HUES48 (cell line): Measurements from ENCODE around the gene UBAC1.

Experiments used
- H3K27ac ChIP-seq: one replicate; pipeline ENCODE4 v1.7.0; 2013; ENCODE audit warnings: low read depth, low read length, inconsistent platforms
- H3K27me3 ChIP-seq: 2 replicates; pipeline ENCODE4 v1.6.1; 2013; ENCODE audit warnings: mild to moderate bottlenecking, low read length; ENCODE audit not compliant: control insufficient read depth, insufficient read depth
- H3K36me3 ChIP-seq: 2 replicates; pipeline ENCODE4 v1.6.1; 2013; ENCODE audit warnings: low read length; ENCODE audit not compliant: control insufficient read depth, insufficient read depth
- H3K4me1 ChIP-seq: 2 replicates; pipeline ENCODE4 v1.6.1; 2013; ENCODE audit warnings: mild to moderate bottlenecking, low read length; ENCODE audit not compliant: control insufficient read depth, insufficient read depth
- H3K4me3 ChIP-seq: 2 replicates; pipeline ENCODE4 v1.5.1; 2013; ENCODE audit warnings: mild to moderate bottlenecking, low read depth, low read length
- H3K9ac ChIP-seq: 2 replicates; pipeline ENCODE4 v1.6.1; 2013; ENCODE audit warnings: mild to moderate bottlenecking, low read depth, low read length, moderate library complexity
- H3K9me3 ChIP-seq: 2 replicates; pipeline ENCODE4 v1.6.1; 2013; ENCODE audit warnings: low read length; ENCODE audit not compliant: control insufficient read depth, insufficient read depth

Gene UBAC1

DNA sequence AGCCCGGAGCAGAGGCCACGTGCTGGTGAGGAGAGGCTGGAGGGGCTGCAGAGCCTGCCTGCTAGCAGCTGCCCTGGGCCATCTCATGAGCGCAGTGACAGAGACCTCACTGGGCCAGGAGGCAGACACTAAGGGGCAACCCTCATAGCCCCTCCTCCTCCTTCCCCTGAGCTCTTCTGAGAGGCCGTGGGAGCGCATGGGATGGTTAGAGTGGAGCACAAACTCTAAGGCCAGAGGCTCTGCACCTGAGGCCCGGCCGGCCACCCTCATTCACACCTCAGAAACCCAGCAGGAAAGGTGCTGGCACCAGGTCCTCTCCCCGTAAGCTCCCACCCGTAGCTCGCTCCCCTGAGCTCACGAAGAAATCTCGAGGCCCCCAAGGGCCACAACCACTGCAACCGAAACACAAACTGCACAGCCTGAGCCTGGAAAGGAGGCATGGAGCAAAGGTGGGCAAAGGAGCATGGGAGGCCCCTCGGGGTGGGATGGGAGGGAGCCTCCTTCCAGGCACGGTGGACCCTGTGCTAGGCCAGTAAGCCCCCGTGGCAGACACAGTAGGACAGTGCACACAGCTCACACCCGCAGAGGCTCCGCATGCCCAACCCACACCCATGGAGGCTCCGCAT lies 71.5 kb downstream of the UBAC1 start:
- peaks cover 58% of the 10 kb centered on the region for H3K4me1 ChIP-seq
- H3K9me3 ChIP-seq: no peaks in the 10 kb centered on the region
- H3K27ac ChIP-seq: no peak overlapping the region
- H3K4me3 ChIP-seq: no peak overlapping the region
- H3K27me3 ChIP-seq: no peaks in the 10 kb centered on the region
- H3K36me3 ChIP-seq: no peaks in the 10 kb centered on the region
- no peak overlapping the region for H3K9ac ChIP-seq

DNA sequence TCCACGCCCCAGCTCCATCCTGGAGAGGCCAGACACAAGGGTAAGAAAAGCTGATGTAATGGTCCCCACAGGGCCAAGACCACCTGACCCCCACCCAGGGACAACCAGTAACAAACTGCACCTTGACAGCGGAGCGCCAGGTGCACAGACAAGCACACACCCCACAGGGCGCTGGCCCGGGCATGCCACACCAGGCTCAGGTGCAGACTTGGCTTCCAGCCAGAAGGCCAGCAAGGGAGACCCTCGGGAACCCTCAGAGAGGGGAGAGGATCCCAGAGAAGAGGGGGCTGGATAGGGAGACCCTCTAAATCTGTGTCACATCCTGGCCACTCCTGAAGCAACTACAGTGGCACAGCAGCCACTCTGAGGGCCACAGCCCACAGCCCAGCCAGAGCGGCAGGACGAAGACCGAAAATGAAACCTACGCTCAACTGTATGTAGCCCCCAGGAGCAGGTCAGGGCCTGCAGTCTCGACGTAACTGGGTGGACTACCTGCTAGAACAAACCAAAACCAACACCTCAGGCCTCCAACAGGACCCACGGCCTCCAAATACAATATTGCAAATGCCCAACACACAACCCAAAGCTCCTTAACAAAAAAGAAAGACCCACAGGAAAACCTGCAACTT lies 72.3 kb downstream of the UBAC1 start:
- no peaks in the 10 kb centered on the region for H3K9me3 ChIP-seq
- H3K36me3 ChIP-seq: no peaks in the 10 kb centered on the region
- H3K9ac ChIP-seq: no peak overlapping the region
- no peak overlapping the region for H3K4me3 ChIP-seq
- H3K27ac ChIP-seq: no peak overlapping the region
- no peaks in the 10 kb centered on the region for H3K27me3 ChIP-seq
- peaks cover 54% of the 10 kb centered on the region for H3K4me1 ChIP-seq

DNA sequence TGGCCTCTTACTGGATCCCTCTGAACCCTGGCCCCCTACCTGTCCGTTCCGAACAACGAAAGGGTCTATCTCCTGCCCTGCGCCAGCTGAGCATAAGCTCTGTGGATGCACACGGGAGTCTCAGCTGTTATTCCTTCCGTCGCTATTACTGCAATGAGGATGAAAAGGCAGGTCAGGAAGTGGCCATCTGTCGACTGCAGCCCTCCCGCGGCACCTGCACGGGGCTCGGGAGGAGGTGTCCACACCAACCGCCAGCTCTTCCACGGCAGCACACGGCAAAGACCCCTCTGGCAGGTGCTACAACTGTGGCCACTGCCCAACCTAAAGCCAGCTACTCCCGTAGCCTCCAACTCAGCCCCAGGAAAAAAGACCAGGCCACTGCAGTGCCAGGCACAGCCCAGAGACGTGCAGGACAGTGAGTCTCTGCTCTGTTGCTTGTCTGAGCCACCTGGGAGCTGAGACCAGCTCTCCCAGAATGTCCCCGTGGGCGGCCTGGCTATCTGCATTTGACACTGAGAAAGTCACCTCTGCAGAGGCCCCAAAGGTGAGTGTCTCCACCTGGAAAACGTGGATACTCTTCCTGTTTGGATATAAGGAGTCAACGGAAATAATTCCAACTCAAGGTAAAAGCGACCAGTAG lies 72.9 kb downstream of the UBAC1 start:
- H3K4me1 ChIP-seq: peaks cover 48% of the 10 kb centered on the region
- no peak overlapping the region for H3K4me3 ChIP-seq
- H3K27ac ChIP-seq: peak overlapping the region; percentile 52
- no peaks in the 10 kb centered on the region for H3K36me3 ChIP-seq
- H3K9me3 ChIP-seq: no peaks in the 10 kb centered on the region
- no peak overlapping the region for H3K9ac ChIP-seq
- no peaks in the 10 kb centered on the region for H3K27me3 ChIP-seq

DNA sequence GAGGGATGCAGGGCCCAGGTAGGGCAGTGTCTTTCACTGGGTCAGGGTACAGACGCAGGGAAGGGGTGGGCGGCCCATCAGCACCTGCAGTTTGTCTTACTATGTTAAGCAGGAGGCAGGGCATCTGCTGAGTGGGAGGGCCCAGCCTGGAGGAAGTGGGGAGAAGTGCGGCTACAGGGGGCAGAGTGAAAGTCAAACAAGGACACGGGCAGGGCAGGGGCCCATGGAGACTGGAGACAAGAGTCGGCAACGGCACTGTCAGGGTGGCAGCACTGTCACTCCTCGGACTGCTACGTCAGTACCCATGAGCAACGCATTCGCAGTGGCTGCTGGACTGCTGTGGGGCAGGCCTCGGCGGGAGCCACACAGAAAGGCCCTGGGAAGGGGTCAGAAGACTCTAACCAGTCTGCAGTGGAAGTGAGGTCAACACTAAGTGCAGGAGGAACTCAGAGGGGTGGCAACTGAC lies 73.6 kb downstream of the UBAC1 start:
- Histone ChIP-seq H3K27ac (peak overlapping the region; percentile 52), H3K4me1 (peaks cover 48% of the 10 kb centered on the region), H3K36me3 (no peaks in the 10 kb centered on the region), H3K9ac (no peak overlapping the region), H3K4me3 (no peak overlapping the region), H3K9me3 (no peaks in the 10 kb centered on the region), H3K27me3 (no peaks in the 10 kb centered on the region)

DNA sequence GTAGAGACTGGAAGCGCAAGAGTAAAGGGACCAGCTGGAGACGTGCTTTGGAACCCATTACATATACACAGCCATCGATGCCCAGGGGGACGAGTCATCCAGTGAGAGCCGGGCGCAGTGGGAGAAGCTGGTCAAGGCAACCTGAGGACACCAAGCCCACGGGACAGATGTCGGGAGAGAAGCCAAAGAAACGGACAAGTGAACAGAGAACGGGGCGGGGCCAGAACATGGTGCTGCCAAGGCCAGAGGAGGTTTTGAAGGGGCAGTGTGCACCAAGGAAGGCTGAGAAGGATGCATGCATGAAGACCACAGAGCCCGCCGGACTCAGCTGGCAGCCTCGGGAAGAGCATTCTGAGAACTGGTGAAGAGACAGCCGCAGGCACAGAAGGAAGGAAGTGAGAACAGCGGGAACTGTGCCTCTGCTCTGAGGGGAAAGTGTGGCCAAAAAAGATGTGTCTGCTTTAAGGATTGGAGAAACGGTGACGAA lies 74.1 kb downstream of the UBAC1 start:
- Histone ChIP-seq H3K9me3 (no peaks in the 10 kb centered on the region), H3K27me3 (no peaks in the 10 kb centered on the region), H3K36me3 (0 out of 2 replicates have a peak, but pooled peaks cover 3% of the 10 kb centered on the region), H3K4me1 (peaks cover 48% of the 10 kb centered on the region), H3K9ac (no peak overlapping the region), H3K27ac (no peak overlapping the region), H3K4me3 (no peak overlapping the region)

DNA sequence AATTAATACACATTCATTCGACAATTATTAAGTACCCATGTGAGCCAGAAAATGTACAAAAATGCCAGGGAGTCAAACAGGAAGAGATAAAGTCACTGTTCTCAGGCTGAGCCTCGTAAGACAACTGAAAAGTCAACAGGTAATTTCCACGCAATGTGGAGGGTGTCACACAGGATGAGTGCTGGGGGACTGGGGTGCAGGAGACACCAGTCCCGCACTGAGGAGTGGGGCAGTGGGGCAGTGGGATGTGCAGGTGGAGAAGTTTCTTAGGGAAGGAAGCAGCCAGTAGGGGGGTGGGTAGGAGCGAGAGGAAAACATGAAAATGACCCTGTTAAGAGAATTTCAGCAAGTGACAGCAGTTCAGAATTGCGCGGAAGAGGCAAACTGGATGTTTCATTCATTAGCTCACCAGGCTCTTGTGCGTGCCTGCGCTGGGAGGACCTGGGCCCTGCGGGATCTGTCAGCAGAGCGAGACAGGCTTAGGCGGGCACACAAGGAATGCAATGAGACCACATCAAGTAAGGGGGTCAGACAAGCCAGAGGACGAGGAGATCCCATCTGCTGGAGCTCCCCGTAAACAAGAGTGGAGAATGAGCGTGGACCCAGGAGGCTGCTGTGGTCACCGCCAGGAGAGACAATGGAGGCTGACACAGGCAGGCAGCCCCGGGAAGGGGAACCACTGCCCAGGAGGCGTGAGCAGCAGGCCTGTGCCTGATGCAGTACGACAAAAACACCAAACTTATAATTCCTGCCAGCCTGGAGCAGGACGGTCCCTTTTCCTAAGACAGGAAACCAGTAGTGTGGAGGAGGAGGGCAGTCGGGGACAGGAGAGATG lies 74.8 kb downstream of the UBAC1 start:
- Histone ChIP-seq H3K4me3 (no peak overlapping the region), H3K4me1 (peaks cover 43% of the 10 kb centered on the region), H3K9ac (no peak overlapping the region), H3K36me3 (peaks cover 10% of the 10 kb centered on the region), H3K27me3 (no peaks in the 10 kb centered on the region), H3K27ac (no peak overlapping the region), H3K9me3 (no peaks in the 10 kb centered on the region)

DNA sequence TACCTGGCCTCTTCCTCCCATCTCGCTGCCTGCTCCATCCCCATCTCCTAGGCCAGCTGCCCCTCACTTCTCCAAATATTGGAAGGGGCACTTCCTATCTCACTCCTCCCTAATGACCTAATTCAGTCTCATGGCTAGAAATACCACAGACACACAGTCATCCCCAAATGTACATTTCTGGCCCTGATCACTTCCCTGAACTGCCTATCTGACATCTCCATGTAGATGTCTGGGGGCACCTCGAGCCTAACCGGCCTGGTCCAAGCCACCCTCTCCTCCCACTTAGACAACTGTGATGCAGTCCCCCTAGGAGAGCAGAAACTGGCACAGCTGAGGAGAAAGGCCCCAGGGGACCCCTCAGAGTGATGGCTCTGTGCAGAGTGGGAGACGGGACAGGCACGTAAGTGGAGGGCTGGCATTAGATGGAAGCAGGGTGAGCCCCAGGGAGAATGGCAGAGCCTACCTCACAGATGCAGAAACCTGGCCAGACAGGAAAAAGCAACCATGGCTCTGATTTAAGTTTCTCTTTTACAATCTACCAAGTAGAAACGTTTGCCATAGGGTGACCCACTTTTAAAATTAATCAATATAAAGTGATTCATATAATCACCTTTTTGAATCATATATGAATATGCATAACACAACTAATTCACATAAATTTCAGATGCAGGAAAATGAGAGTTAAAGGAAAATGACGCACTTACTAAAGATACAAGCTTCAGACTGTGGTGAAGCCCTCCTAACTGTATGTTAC lies 75.9 kb downstream of the UBAC1 start:
- peaks cover 43% of the 10 kb centered on the region for H3K4me1 ChIP-seq
- no peak overlapping the region for H3K27ac ChIP-seq

DNA sequence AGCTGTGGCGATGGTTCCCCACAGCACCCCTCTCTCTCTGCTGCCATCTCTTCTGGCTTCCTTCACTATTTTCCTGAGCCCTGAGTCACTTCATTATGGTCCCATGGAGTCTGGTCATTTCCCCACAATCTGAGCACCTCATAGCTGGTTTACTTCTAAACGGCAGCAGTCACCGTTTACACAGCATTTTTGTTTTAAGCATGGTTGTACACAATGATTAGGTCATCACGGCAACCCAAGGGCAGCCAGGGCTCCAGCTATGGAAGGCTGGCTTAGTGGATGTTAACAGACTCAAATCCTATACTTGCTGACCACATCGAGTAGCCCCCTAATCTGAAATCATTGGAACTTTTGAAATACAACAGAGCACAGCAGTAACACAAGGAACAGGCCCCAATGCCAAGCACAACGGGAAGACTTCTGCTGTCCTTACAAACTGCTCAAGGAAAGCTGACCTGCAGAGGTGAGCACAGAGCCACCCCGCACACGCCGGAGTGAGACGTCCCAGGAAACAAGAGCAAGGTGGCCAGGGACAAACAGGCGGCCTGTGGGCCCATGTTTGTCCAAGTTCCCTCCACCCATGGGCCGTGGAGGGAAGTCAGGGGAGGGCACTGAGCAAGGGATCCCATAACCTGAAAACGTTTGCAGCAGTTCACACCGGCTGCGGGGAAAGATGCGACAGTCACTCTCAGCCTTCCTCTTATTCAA lies 76.7 kb downstream of the UBAC1 start:
- H3K9me3 ChIP-seq: no peaks in the 10 kb centered on the region
- H3K36me3 ChIP-seq: peaks cover 13% of the 10 kb centered on the region
- H3K27ac ChIP-seq: no peak overlapping the region
- H3K4me3 ChIP-seq: no peak overlapping the region
- no peaks in the 10 kb centered on the region for H3K27me3 ChIP-seq
- peaks cover 44% of the 10 kb centered on the region for H3K4me1 ChIP-seq
- no peak overlapping the region for H3K9ac ChIP-seq

More for the DNA sequence above, 75.9 kb downstream of the UBAC1 start:
- Histone ChIP-seq H3K27me3 (no peaks in the 10 kb centered on the region), H3K9ac (no peak overlapping the region), H3K4me3 (no peak overlapping the region), H3K9me3 (no peaks in the 10 kb centered on the region), H3K36me3 (peaks cover 13% of the 10 kb centered on the region)

DNA sequence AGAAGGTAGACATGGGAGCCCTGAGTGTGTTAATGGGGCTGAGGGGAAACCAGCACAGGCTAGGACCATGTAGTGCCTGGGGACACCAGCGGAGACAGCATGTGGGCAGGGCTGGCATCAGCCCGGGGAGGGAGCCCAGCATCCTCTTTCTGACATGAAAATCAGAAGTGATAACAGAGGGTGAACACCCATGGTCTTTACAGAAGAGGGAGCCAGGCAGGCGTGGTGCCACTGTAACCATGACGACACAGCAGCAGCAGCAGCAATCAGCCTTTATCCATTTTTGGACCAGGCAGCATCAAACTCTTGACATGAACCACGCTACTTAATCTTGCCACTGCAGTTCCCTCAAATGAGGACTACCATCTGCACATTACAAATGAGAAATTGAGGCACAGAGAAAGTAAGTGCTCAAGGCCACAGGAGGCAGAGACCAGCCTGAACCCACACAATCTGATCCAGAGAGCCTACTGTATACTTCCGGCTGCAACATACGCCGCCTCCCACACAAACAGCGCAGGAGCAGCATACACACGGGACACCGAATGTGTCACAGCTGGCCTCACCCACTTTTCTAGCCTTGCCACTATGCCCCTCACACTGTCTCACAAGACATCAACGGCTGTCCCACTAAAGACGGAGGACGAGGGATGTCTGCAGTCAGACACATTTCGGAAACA lies 77.6 kb downstream of the UBAC1 start:
- H3K9me3 ChIP-seq: no peaks in the 10 kb centered on the region
- H3K4me3 ChIP-seq: no peak overlapping the region
- H3K36me3 ChIP-seq: peaks cover 13% of the 10 kb centered on the region
- peaks cover 44% of the 10 kb centered on the region for H3K4me1 ChIP-seq
- H3K27me3 ChIP-seq: no peaks in the 10 kb centered on the region
- no peak overlapping the region for H3K27ac ChIP-seq
- H3K9ac ChIP-seq: no peak overlapping the region
